ENCODE measurements around the gene RSRC2.
"Not testable (repeated sequence)": the region's sequence is repeated elsewhere in the genome, so short reads cannot be mapped to it uniquely, and the experiment has no call there.

The RSRC2 gene

GRCh38 chr12:122486805-122487426 lies 39.8 kb downstream of the RSRC2 start:
- Histone ChIP-seq H3K79me2 (ENCODE audit: control insufficient read depth, low read length) (peaks cover 16% of the 10 kb centered on the region), H3K4me2 (ENCODE audit: low read length) (no peak overlapping the region), H3K9me2 (replicated peaks; ENCODE audit: control insufficient read depth, low read length) (no peaks in the 10 kb centered on the region), H3K27ac (ENCODE audit: low read depth, low read length) (no peak overlapping the region), H3K4me1 (ENCODE audit: control insufficient read depth, low read length) (no peaks in the 10 kb centered on the region), H3K27me3 (ENCODE audit: control insufficient read depth, low read length) (no peaks in the 10 kb centered on the region), H3K9me3 (ENCODE audit: control insufficient read depth, insufficient read depth, low read length) (no peaks in the 10 kb centered on the region), H3K36me3 (ENCODE audit: control insufficient read depth, low read length) (peaks cover 86% of the 10 kb centered on the region), H3K4me3 (ENCODE audit: low read length) (no peak overlapping the region), H3F3A (ENCODE audit: control insufficient read depth, insufficient read depth) (0 out of 2 replicates have a peak, but pooled peaks cover under 1% of the 10 kb centered on the region), H4K20me1 (ENCODE audit: control insufficient read depth, insufficient read depth, low read depth, low read length) (no peaks in the 10 kb centered on the region)
- TF ChIP-seq EZH2phosphoT487 (IDR thresholded peaks at IDR 0.05; ENCODE audit: borderline replicate concordance, low read length): no peak
- TF ChIP-seq CTCF (IDR thresholded peaks at IDR 0.05; ENCODE audit: low read depth, low read length, poor library complexity, severe bottlenecking): no peak

- Histone ChIP-seq H3K79me2 (ENCODE audit: control insufficient read depth, low read length) (peaks cover 12% of the 10 kb centered on the region), H3K36me3 (ENCODE audit: control insufficient read depth, low read length) (peaks cover 87% of the 10 kb centered on the region)
- H3F3A ChIP-seq (ENCODE audit: control insufficient read depth, insufficient read depth); H4K20me1 ChIP-seq (ENCODE audit: control insufficient read depth, insufficient read depth, low read depth, low read length); H3K27me3 ChIP-seq (ENCODE audit: control insufficient read depth, low read length); H3K9me3 ChIP-seq (ENCODE audit: control insufficient read depth, insufficient read depth, low read length); H3K4me3 ChIP-seq (ENCODE audit: low read length); H3K27ac ChIP-seq (ENCODE audit: low read depth, low read length); H3K4me2 ChIP-seq (ENCODE audit: low read length); H3K9me2 ChIP-seq (replicated peaks; ENCODE audit: control insufficient read depth, low read length); H3K4me1 ChIP-seq (ENCODE audit: control insufficient read depth, low read length): not testable (repeated sequence)
Measured at GRCh38 chr12:122486360-122486759, 40.4 kb downstream of the RSRC2 start.

- H3K4me3 ChIP-seq (ENCODE audit: low read length); H3K27me3 ChIP-seq (ENCODE audit: control insufficient read depth, low read length); H3K27ac ChIP-seq (ENCODE audit: low read depth, low read length); H3K9me2 ChIP-seq (replicated peaks; ENCODE audit: control insufficient read depth, low read length); H3K9me3 ChIP-seq (ENCODE audit: control insufficient read depth, insufficient read depth, low read length); H3K4me1 ChIP-seq (ENCODE audit: control insufficient read depth, low read length); H3F3A ChIP-seq (ENCODE audit: control insufficient read depth, insufficient read depth); H3K79me2 ChIP-seq (ENCODE audit: control insufficient read depth, low read length); H4K20me1 ChIP-seq (ENCODE audit: control insufficient read depth, insufficient read depth, low read depth, low read length); H3K4me2 ChIP-seq (ENCODE audit: low read length): not testable (repeated sequence)
- peaks cover 88% of the 10 kb centered on the region for H3K36me3 ChIP-seq (ENCODE audit: control insufficient read depth, low read length)
Measured at GRCh38 chr12:122484385-122484784, 42.4 kb downstream of the RSRC2 start.

GRCh38 chr12:122483969-122484368 lies 42.8 kb downstream of the RSRC2 start:
- Histone ChIP-seq H3K4me3 (ENCODE audit: low read length) (no peak overlapping the region), H3K27ac (ENCODE audit: low read depth, low read length) (no peak overlapping the region), H3K27me3 (ENCODE audit: control insufficient read depth, low read length) (no peaks in the 10 kb centered on the region), H3K9me3 (ENCODE audit: control insufficient read depth, insufficient read depth, low read length) (no peaks in the 10 kb centered on the region), H3K4me2 (ENCODE audit: low read length) (no peak overlapping the region), H3F3A (ENCODE audit: control insufficient read depth, insufficient read depth) (peaks cover 8% of the 10 kb centered on the region; the same call in 1 of the 2 replicates), H3K4me1 (ENCODE audit: control insufficient read depth, low read length) (no peaks in the 10 kb centered on the region), H3K79me2 (ENCODE audit: control insufficient read depth, low read length) (peaks cover 1% of the 10 kb centered on the region; the same call in 1 of the 2 replicates), H3K36me3 (ENCODE audit: control insufficient read depth, low read length) (peaks cover 88% of the 10 kb centered on the region), H3K9me2 (replicated peaks; ENCODE audit: control insufficient read depth, low read length) (no peaks in the 10 kb centered on the region), H4K20me1 (ENCODE audit: control insufficient read depth, insufficient read depth, low read depth, low read length) (no peaks in the 10 kb centered on the region)
- TF ChIP-seq CTCF (IDR thresholded peaks at IDR 0.05; ENCODE audit: low read depth, low read length, poor library complexity, severe bottlenecking) (no peak), EZH2phosphoT487 (IDR thresholded peaks at IDR 0.05; ENCODE audit: borderline replicate concordance, low read length) (no peak)

All from DOHH2 (cell line).